HG03520 (cell line): ENCODE results near the gene LGALS7B.
A peak's percentile ranks its signal among the peaks of the same experiment; 100 is the strongest.
"Not testable (repeated sequence)": the region's sequence is repeated elsewhere in the genome, so short reads cannot be mapped to it uniquely, and the experiment has no call there.

Source experiments
- ATAC-seq: cut with Tn5 transposase; IDR thresholded peaks from one replicate; pipeline ENCODE4 v1.9.1; 2021; ENCODE audit warnings: mild to moderate bottlenecking, moderate library complexity; ENCODE audit not compliant: unreplicated experiment

The LGALS7B gene

GRCh38 chr19:38769635-38770211 is 19.3 kb upstream of the LGALS7B start:
- ATAC-seq, result peak; percentile 67

- ATAC-seq, result not testable (repeated sequence)
Observed at GRCh38 chr19:38770228-38770948, 18.6 kb upstream of the LGALS7B start.

GRCh38 chr19:38770949-38771275 is 18.1 kb upstream of the LGALS7B start:
- not testable (repeated sequence) for ATAC-seq

GRCh38 chr19:38771569-38771968 is 17.4 kb upstream of the LGALS7B start:
- not testable (repeated sequence) for ATAC-seq

- ATAC-seq, result no peak
Observed at GRCh38 chr19:38773469-38774177, 15.4 kb upstream of the LGALS7B start, which contains the start of gene LGALS7. Gene LGALS7 (minus strand): TSS chr19:38773517. CDS start chr19:38773492, 25 bp downstream.

- ATAC-seq, result no peak
Observed at GRCh38 chr19:38774181-38774950, 14.6 kb upstream of the LGALS7B start.

- ATAC-seq, result no peak
Observed at GRCh38 chr19:38778733-38779132, 10.3 kb upstream of the LGALS7B start.

GRCh38 chr19:38780443-38780842 is 8.6 kb upstream of the LGALS7B start:
- no peak for ATAC-seq

GRCh38 chr19:38781058-38781457 is 7.9 kb upstream of the LGALS7B start:
- ATAC-seq, result no peak

GRCh38 chr19:38782212-38782611 is 6.8 kb upstream of the LGALS7B start:
- not testable (repeated sequence) for ATAC-seq

GRCh38 chr19:38784224-38784623 is 4.8 kb upstream of the LGALS7B start:
- no peak for ATAC-seq

- ATAC-seq, result no peak
Observed at GRCh38 chr19:38785187-38785699, 3.8 kb upstream of the LGALS7B start.

- not testable (repeated sequence) for ATAC-seq
Observed at GRCh38 chr19:38786061-38786460, 2.9 kb upstream of the LGALS7B start.

- ATAC-seq, result no peak
Observed at GRCh38 chr19:38786572-38787265, 2.3 kb upstream of the LGALS7B start.

- ATAC-seq, result not testable (repeated sequence)
Observed at GRCh38 chr19:38790507-38791403, 1.8 kb downstream of the LGALS7B start.

GRCh38 chr19:38791451-38792064 is 2.6 kb downstream of the LGALS7B start:
- ATAC-seq, result not testable (repeated sequence)

GRCh38 chr19:38792250-38793111 is 3.5 kb downstream of the LGALS7B start:
- ATAC-seq, result no peak

GRCh38 chr19:38793177-38793576 is 4.2 kb downstream of the LGALS7B start:
- ATAC-seq, result no peak
